ENCODE measurements around the gene IQGAP2. TPM values are rescaled to one million over a fixed set of nuclear protein-coding genes. Genes with fewer than 3 reads are reported as not detected.
A peak's percentile ranks its signal among the peaks of the same experiment; 100 is the strongest.

IQGAP2 gene
- total RNA-seq, 1 donor from 2014 or later = 43.5 TPM

DNA sequence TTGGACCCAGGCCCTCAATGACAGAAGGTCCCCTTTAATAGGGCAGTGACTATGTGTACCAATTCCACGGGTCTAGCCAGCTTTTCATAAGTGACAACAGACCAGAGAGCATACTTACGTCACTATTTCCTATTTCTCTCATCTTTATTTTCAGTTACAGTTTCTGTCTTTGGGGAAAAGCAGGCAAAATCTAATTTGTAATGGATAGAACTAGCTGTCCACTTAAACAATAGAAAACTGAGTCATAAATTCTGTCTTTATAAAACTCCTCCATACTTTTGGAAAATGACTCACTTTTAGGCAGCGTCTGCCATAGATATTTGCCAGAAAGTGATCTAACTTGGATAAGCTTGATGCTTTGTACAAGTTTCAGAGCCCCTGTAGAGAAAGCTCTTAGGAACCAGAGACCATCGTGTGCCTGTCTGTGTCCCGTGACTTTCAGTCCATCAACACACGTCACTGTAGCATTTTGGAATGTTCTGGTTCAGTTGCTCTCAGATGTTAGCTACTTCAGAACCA is 118.2 kb downstream of the IQGAP2 start:
- H3K9me3 Mint-ChIP-seq = peaks cover 9% of the 10 kb centered on the region
- peak overlapping the region; percentile 63 for H3K4me3 Mint-ChIP-seq
- H3K27ac Mint-ChIP-seq = peak overlapping the region; percentile 91
- H3K36me3 Mint-ChIP-seq (ENCODE audit: low read depth) = peaks cover 13% of the 10 kb centered on the region
- H3K4me1 Mint-ChIP-seq (ENCODE audit: low read depth) = peaks cover 58% of the 10 kb centered on the region
- no peak for DNase-seq (ENCODE audit: low spot score)
- no peaks in the 10 kb centered on the region for H3K27me3 Mint-ChIP-seq (ENCODE audit: insufficient read depth)
- intact Hi-C loops (cut with micrococcal nuclease) = loop anchor here (1.0 to 5.0 kb wide), 8 partner anchors 22 to 1178 kb away; no protein-coding TSS in a partner anchor

GRCh38 chr5:76522103-76522935 is 119.2 kb downstream of the IQGAP2 start:
- Mint-ChIP-seq H3K36me3 (ENCODE audit: low read depth) (peaks cover 13% of the 10 kb centered on the region), H3K27me3 (ENCODE audit: insufficient read depth) (no peaks in the 10 kb centered on the region), H3K4me3 (no peak overlapping the region), H3K4me1 (ENCODE audit: low read depth) (peaks cover 60% of the 10 kb centered on the region), H3K9me3 (peaks cover 8% of the 10 kb centered on the region), H3K27ac (peak overlapping the region; percentile 61)
- intact Hi-C loops (cut with micrococcal nuclease) = loop anchor here (5.0 kb wide), 1 partner anchor 955 kb away; no protein-coding TSS in a partner anchor
- no peak for DNase-seq (ENCODE audit: low spot score)

DNA sequence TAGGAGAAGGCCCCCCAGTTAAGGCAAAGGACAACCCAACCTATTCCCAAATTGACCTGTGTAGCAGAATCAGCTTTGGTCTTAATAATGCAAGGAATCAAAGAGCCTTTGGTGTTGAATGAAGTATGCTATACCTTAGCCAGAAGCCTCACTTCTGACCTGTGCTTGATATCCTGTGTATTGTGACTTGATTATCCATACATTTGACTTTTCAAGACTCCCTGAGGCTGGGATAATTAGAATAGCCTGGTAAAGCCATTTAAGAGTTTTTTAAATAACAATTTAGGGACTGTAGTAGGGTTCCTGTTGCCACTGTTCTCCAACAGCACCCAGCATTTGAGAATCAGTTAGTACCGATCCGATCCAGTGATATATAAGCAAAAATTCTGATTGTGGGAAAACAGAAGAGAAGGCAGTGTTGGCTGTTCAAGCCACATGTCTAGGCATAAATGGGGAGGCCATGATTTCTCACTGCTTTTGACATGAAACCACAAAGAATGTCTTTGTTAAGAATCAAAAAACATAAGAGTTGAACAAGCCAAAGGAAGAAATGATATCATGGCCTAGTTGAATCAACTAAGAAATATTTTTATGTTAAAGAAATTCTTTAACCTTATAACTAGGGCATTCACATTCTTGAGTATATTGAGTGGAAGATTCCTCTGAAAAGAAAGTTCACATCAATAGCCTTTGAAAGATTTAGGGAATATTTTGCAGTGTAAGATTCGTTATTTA is 121.2 kb downstream of the IQGAP2 start:
- no peaks in the 10 kb centered on the region for H3K27me3 Mint-ChIP-seq (ENCODE audit: insufficient read depth)
- H3K27ac Mint-ChIP-seq = no peak overlapping the region
- H3K4me1 Mint-ChIP-seq (ENCODE audit: low read depth) = peaks cover 74% of the 10 kb centered on the region
- H3K36me3 Mint-ChIP-seq (ENCODE audit: low read depth) = peaks cover 8% of the 10 kb centered on the region
- intact Hi-C loops (cut with micrococcal nuclease) = loop anchor here (5.0 kb wide), 1 partner anchor 957 kb away; no protein-coding TSS in a partner anchor
- no peak for DNase-seq (ENCODE audit: low spot score)
- H3K4me3 Mint-ChIP-seq = no peak overlapping the region
- no peaks in the 10 kb centered on the region for H3K9me3 Mint-ChIP-seq

DNA sequence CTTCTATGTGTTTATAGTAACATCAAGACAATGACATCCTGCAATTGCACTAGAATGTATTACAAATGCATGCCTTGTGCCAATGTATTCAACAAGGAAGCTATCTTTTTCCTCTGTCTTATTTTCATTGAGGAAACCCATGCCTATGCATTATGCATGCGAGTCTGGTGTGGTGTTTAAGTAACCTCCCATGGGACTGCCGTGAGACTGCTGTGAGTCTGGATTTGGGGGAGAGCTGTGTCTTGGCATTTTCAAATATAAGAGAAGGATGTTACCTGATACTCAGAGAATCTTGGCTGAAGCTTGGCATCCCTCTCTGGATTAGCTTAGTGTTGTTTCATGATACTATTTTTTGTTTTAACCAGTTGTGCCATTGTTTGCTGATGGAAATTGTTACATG is 121.8 kb downstream of the IQGAP2 start:
- Mint-ChIP-seq H3K9me3 (no peaks in the 10 kb centered on the region), H3K4me1 (ENCODE audit: low read depth) (peaks cover 73% of the 10 kb centered on the region), H3K27ac (no peak overlapping the region), H3K4me3 (no peak overlapping the region), H3K27me3 (ENCODE audit: insufficient read depth) (no peaks in the 10 kb centered on the region), H3K36me3 (ENCODE audit: low read depth) (peaks cover 8% of the 10 kb centered on the region)
- intact Hi-C loops (cut with micrococcal nuclease) = loop anchor here (5.0 kb wide), 1 partner anchor 958 kb away; no protein-coding TSS in a partner anchor
- DNase-seq (ENCODE audit: low spot score) = no peak

DNA sequence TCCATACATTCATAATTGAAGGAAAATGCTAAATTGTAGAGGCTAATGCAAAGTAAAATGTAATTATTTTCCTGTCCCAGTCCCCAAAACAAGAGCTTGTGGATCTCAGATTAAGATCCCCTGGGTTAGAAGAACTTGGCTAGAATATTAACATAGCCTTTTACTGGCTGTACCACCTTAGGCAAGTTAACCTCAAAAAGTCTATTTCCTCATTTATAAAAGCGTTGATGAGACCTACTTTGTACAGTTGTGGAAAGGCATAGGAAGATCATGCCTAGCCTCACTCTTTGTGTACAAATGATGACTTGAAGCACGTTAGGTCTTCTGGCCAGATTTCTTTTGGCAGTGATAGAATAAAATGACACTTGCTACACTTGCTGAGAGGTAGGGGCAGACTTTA is 122.9 kb downstream of the IQGAP2 start:
- H3K4me3 Mint-ChIP-seq = no peak overlapping the region
- H3K36me3 Mint-ChIP-seq (ENCODE audit: low read depth) = peaks cover 6% of the 10 kb centered on the region
- H3K9me3 Mint-ChIP-seq = no peaks in the 10 kb centered on the region
- no peaks in the 10 kb centered on the region for H3K27me3 Mint-ChIP-seq (ENCODE audit: insufficient read depth)
- DNase-seq (ENCODE audit: low spot score) = no peak
- intact Hi-C loops (cut with micrococcal nuclease) = no loop called here
- peaks cover 75% of the 10 kb centered on the region for H3K4me1 Mint-ChIP-seq (ENCODE audit: low read depth)
- no peak overlapping the region for H3K27ac Mint-ChIP-seq

DNA sequence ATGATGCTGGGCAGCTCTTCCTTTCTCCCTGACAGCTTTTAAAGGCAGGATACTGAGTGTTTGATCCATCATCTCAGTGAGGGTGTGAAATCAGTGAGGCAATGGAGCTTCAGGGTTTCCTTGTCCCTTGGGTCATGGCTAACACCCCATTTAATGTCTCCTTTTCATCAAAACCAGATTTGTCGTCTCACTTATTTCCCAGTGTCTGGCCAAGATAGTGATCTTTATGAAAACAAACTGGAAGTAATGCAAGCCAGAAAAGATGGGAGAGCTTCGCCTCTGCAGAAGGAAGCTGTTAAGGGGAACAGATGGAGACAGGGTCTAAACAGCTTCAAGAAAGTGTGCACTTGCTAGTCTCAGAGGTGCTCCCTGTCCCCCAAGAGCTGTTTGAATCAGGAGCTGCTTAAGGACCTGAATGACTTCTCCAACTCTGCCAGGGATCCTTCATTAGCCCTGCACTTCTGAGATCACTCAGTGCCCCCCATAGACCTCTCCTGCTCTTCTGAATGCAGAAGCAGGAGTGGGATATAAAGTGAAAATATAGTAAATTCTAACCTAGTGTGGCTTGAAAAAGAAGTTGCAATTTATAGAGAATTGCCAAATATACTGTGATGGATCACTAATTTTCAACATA is 124.0 kb downstream of the IQGAP2 start:
- Mint-ChIP-seq H3K27ac (no peak overlapping the region), H3K4me1 (ENCODE audit: low read depth) (peaks cover 71% of the 10 kb centered on the region), H3K4me3 (no peak overlapping the region), H3K9me3 (peaks cover 4% of the 10 kb centered on the region), H3K36me3 (ENCODE audit: low read depth) (peaks cover 6% of the 10 kb centered on the region), H3K27me3 (ENCODE audit: insufficient read depth) (no peaks in the 10 kb centered on the region)
- intact Hi-C loops (cut with micrococcal nuclease) = no loop called here
- no peak for DNase-seq (ENCODE audit: low spot score)

- intact Hi-C loops (cut with micrococcal nuclease) = no loop called here
- DNase-seq (ENCODE audit: low spot score) = no peak
- H3K4me3 Mint-ChIP-seq = no peak overlapping the region
- H3K9me3 Mint-ChIP-seq = peaks cover 4% of the 10 kb centered on the region
- H3K27me3 Mint-ChIP-seq (ENCODE audit: insufficient read depth) = no peaks in the 10 kb centered on the region
- peaks cover 4% of the 10 kb centered on the region for H3K36me3 Mint-ChIP-seq (ENCODE audit: low read depth)
- H3K27ac Mint-ChIP-seq = no peak overlapping the region
- peaks cover 66% of the 10 kb centered on the region for H3K4me1 Mint-ChIP-seq (ENCODE audit: low read depth)
Measured at GRCh38 chr5:76527685-76528161, 124.6 kb downstream of the IQGAP2 start.

- no peak for DNase-seq (ENCODE audit: low spot score)
- peaks cover 56% of the 10 kb centered on the region for H3K4me1 Mint-ChIP-seq (ENCODE audit: low read depth)
Measured at GRCh38 chr5:76528547-76529331, 125.7 kb downstream of the IQGAP2 start.

DNA sequence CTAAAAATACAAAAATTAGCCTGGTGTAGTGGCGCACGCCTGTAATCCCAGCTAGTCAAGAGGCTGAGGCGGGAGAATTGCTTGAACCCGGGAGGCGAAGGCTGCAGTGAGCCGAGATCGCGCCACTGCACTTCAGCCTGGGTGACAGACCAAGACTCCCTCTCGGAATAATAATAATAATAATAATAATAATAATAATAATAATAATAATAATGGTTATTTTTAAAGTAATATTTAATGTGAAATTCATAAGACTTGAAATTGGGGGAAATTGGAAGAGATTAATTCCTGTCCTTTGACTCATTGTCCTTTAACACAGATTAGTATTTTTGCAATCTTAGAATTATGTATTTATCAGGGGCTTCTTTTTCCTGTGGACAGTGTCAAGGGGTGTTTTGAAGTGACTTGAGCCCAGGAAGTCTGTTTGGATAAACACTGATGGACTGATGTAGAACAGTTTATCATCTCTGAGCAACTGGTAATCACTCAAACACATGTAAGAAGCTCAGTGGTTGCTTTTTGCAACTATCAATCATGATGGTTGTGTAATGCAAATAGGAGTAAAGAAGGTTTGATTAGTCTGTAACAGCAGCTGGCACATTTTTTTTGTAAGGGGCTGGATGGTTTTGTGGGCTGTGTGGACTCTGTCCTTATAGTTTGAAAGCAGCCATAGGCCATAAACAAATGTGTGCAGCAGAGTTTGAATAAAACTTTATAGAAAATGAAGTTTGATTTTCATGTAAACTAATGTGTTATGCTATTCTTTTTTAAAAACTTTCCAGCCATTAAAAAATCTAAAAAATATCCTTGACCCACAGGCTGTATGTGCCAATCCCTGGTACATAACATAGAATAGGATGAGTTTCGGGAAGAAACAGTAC is 126.6 kb downstream of the IQGAP2 start:
- H3K36me3 Mint-ChIP-seq (ENCODE audit: low read depth) = peaks cover 6% of the 10 kb centered on the region
- DNase-seq (ENCODE audit: low spot score) = no peak
- no peak overlapping the region for H3K4me3 Mint-ChIP-seq
- peaks cover 60% of the 10 kb centered on the region for H3K4me1 Mint-ChIP-seq (ENCODE audit: low read depth)
- H3K9me3 Mint-ChIP-seq = peaks cover 4% of the 10 kb centered on the region
- no peaks in the 10 kb centered on the region for H3K27me3 Mint-ChIP-seq (ENCODE audit: insufficient read depth)
- no peak overlapping the region for H3K27ac Mint-ChIP-seq
- intact Hi-C loops (cut with micrococcal nuclease) = loop anchor here (1.0 kb wide), 1 partner anchor 12 kb away; no protein-coding TSS in a partner anchor

More at GRCh38 chr5:76528547-76529331, 125.7 kb downstream of the IQGAP2 start:
- H3K27ac Mint-ChIP-seq = peak overlapping the region; percentile 53
- H3K4me3 Mint-ChIP-seq = no peak overlapping the region
- intact Hi-C loops (cut with micrococcal nuclease) = loop anchor here (1.0 kb wide), 1 partner anchor 13 kb away; no protein-coding TSS in a partner anchor
- H3K9me3 Mint-ChIP-seq = peaks cover 4% of the 10 kb centered on the region
- peaks cover 6% of the 10 kb centered on the region for H3K36me3 Mint-ChIP-seq (ENCODE audit: low read depth)
- no peaks in the 10 kb centered on the region for H3K27me3 Mint-ChIP-seq (ENCODE audit: insufficient read depth)

GRCh38 chr5:76532052-76532451 is 129.0 kb downstream of the IQGAP2 start:
- H3K4me1 Mint-ChIP-seq (ENCODE audit: low read depth) = peaks cover 44% of the 10 kb centered on the region

DNA sequence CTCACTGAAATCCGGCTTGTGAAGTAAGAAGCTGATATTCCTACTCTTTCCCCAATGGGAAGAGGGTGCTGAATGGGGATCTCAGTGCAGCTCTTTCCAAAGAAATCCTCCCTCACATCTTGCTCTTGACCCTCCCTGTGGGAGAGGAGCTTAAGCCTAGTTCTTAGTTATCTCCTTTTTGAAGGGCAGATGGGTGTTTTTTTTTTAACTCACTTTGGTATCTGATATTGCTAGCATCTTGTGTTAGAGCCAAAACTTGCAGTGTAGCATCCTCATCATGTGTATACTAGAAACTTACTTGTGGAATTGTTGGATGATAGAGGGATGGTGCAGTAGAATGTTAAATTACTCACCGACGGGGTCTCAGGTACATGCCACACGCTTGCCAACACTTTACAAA is 129.9 kb downstream of the IQGAP2 start:
- H3K36me3 Mint-ChIP-seq (ENCODE audit: low read depth) = peaks cover 15% of the 10 kb centered on the region
- H3K4me1 Mint-ChIP-seq (ENCODE audit: low read depth) = peaks cover 42% of the 10 kb centered on the region
- peaks cover 4% of the 10 kb centered on the region for H3K9me3 Mint-ChIP-seq
- H3K27ac Mint-ChIP-seq = no peak overlapping the region
- no peaks in the 10 kb centered on the region for H3K27me3 Mint-ChIP-seq (ENCODE audit: insufficient read depth)
- intact Hi-C loops (cut with micrococcal nuclease) = no loop called here
- no peak overlapping the region for H3K4me3 Mint-ChIP-seq
- no peak for DNase-seq (ENCODE audit: low spot score)

More at GRCh38 chr5:76532052-76532451, 129.0 kb downstream of the IQGAP2 start:
- peaks cover 12% of the 10 kb centered on the region for H3K36me3 Mint-ChIP-seq (ENCODE audit: low read depth)
- DNase-seq (ENCODE audit: low spot score) = no peak
- H3K9me3 Mint-ChIP-seq = peaks cover 4% of the 10 kb centered on the region
- H3K27ac Mint-ChIP-seq = no peak overlapping the region
- H3K27me3 Mint-ChIP-seq (ENCODE audit: insufficient read depth) = no peaks in the 10 kb centered on the region
- no peak overlapping the region for H3K4me3 Mint-ChIP-seq
- intact Hi-C loops (cut with micrococcal nuclease) = no loop called here

All from activated T-helper 1 cell treated with anti-CD3 and anti-CD28 coated beads, Interleukin-12 subunit alpha, Interleukin-12 subunit beta, Interleukin-2, Interleukin-4 antibody, amounts not matched to agents 30 ng/mL and 10 ng/mL and 1 ng/mL, durations not matched to agents 14 hours and 24 hours and 36 hours (primary cell).